HG03025 (cell line): ENCODE measurements around the gene RNF144A.

Experiments used
- ATAC-seq: cut with Tn5 transposase; IDR thresholded peaks from one replicate; pipeline ENCODE4 v1.9.1; 2021; ENCODE audit warnings: mild to moderate bottlenecking, moderate library complexity; ENCODE audit not compliant: unreplicated experiment, low FRiP score

The RNF144A gene

GRCh38 chr2:6945087-6945813 is 28.0 kb downstream of the RNF144A start:
- ATAC-seq, result peak; percentile 92

GRCh38 chr2:6945821-6946220 is 28.6 kb downstream of the RNF144A start:
- no peak for ATAC-seq

GRCh38 chr2:6946722-6947121 is 29.5 kb downstream of the RNF144A start:
- no peak for ATAC-seq

- ATAC-seq, result no peak
Observed at GRCh38 chr2:6947929-6948676, 30.9 kb downstream of the RNF144A start.

- no peak for ATAC-seq
Observed at GRCh38 chr2:6948677-6949351, 31.6 kb downstream of the RNF144A start.

- no peak for ATAC-seq
Observed at GRCh38 chr2:6951046-6951445, 33.8 kb downstream of the RNF144A start.

- no peak for ATAC-seq
Observed at GRCh38 chr2:6952101-6952500, 34.9 kb downstream of the RNF144A start.

- no peak for ATAC-seq
Observed at GRCh38 chr2:6954586-6954985, 37.4 kb downstream of the RNF144A start.

GRCh38 chr2:6955511-6956136 is 38.4 kb downstream of the RNF144A start:
- ATAC-seq, result no peak

GRCh38 chr2:6956566-6956965 is 39.4 kb downstream of the RNF144A start:
- no peak for ATAC-seq

GRCh38 chr2:6957031-6957714 is 40.0 kb downstream of the RNF144A start:
- no peak for ATAC-seq

GRCh38 chr2:6957910-6958615 is 40.9 kb downstream of the RNF144A start:
- ATAC-seq, result no peak

- ATAC-seq, result no peak
Observed at GRCh38 chr2:6958616-6959235, 41.5 kb downstream of the RNF144A start.

GRCh38 chr2:6959751-6960150 is 42.5 kb downstream of the RNF144A start:
- ATAC-seq, result no peak

GRCh38 chr2:6960659-6961058 is 43.4 kb downstream of the RNF144A start:
- ATAC-seq, result no peak

- no peak for ATAC-seq
Observed at GRCh38 chr2:6963727-6964126, 46.5 kb downstream of the RNF144A start.

- ATAC-seq, result no peak
Observed at GRCh38 chr2:6965071-6965795, 48.0 kb downstream of the RNF144A start.

GRCh38 chr2:6966446-6966940 is 49.3 kb downstream of the RNF144A start:
- no peak for ATAC-seq

GRCh38 chr2:6967301-6967700 is 50.1 kb downstream of the RNF144A start:
- ATAC-seq, result no peak
